Mesendoderm (in vitro differentiated cells): ENCODE data around the gene PHC1.

Experiments used
- DNase-seq: peaks from one replicate; pipeline ENCODE4 v3.0.0; 2013
- H2AK5ac ChIP-seq: 2 replicates; pipeline ENCODE4 v1.6.1; 2013; ENCODE audit warnings: low read length, inconsistent platforms
- H2BK120ac ChIP-seq: 2 replicates; pipeline ENCODE4 v1.6.1; 2013; ENCODE audit warnings: low read depth, mild to moderate bottlenecking, low read length, moderate library complexity, mixed read lengths
- H2BK15ac ChIP-seq: replicated peaks from 2 replicates; pipeline ENCODE4 v1.6.1; 2013; ENCODE audit warnings: low read depth, mild to moderate bottlenecking, moderate library complexity
- H2BK5ac ChIP-seq: 2 replicates; pipeline ENCODE4 v1.6.1; 2013; ENCODE audit warnings: low read length, inconsistent platforms
- H3K18ac ChIP-seq: 2 replicates; pipeline ENCODE4 v1.6.1; 2013; ENCODE audit warnings: mild to moderate bottlenecking, low read length, mixed read lengths
- H3K23ac ChIP-seq: one replicate; pipeline ENCODE4 v1.6.1; 2013; ENCODE audit warnings: low read length
- H3K27ac ChIP-seq: 2 replicates; pipeline ENCODE4 v1.5.1; 2013; ENCODE audit warnings: low read depth, mild to moderate bottlenecking, inconsistent platforms, low read length, moderate library complexity
- H3K27me3 ChIP-seq: 2 replicates; pipeline ENCODE4 v1.6.1; 2013; ENCODE audit warnings: low read length, control low read depth, mild to moderate bottlenecking, inconsistent platforms; ENCODE audit not compliant: insufficient read depth, poor library complexity
- H3K36me3 ChIP-seq: 2 replicates; pipeline ENCODE4 v1.6.1; 2013; ENCODE audit warnings: low read length, inconsistent platforms; ENCODE audit not compliant: control insufficient read depth, insufficient read depth
- H3K4ac ChIP-seq: one replicate; pipeline ENCODE4 v1.6.1; 2013; ENCODE audit warnings: low read depth, mild to moderate bottlenecking, low read length, moderate library complexity
- H3K4me1 ChIP-seq: 2 replicates; pipeline ENCODE4 v1.6.1; 2013; ENCODE audit warnings: low read depth, low read length, inconsistent platforms; ENCODE audit not compliant: control insufficient read depth
- H3K4me2 ChIP-seq: 2 replicates; pipeline ENCODE4 v1.6.1; 2013; ENCODE audit warnings: low read length
- H3K4me3 ChIP-seq: 2 replicates; pipeline ENCODE4 v1.5.1; 2013; ENCODE audit warnings: mild to moderate bottlenecking, low read length
- H3K56ac ChIP-seq: one replicate; pipeline ENCODE4 v1.6.1; 2013; ENCODE audit warnings: low read length
- H3K79me1 ChIP-seq: 2 replicates; pipeline ENCODE4 v1.6.1; 2013; ENCODE audit warnings: low read length, inconsistent platforms
- H3K79me2 ChIP-seq: 2 replicates; pipeline ENCODE4 v1.6.1; 2013; ENCODE audit warnings: mild to moderate bottlenecking, low read length; ENCODE audit not compliant: control insufficient read depth, insufficient read depth
- H3K9ac ChIP-seq: 2 replicates; pipeline ENCODE4 v1.6.1; 2013; ENCODE audit warnings: low read length, inconsistent platforms
- H4K5ac ChIP-seq: one replicate; pipeline ENCODE4 v1.6.1; 2013; ENCODE audit warnings: low read length
- H4K8ac ChIP-seq: one replicate; pipeline ENCODE4 v1.6.1; 2013; ENCODE audit warnings: low read depth, mild to moderate bottlenecking, control low read depth, low read length, moderate library complexity
- WGBS: extraction: QIAGEN DNeasy Blood & Tissue Kit; methylation state at CpG from one replicate; pipeline ENCODE4 v1.1.7; 2013; ENCODE audit warnings: low lambda C conversion rate, missing lambda C conversion rate; ENCODE audit not compliant: insufficient coverage; ENCODE audit errors: extremely low coverage; 5-methylcytosine and 5-hydroxymethylcytosine counted together

The PHC1 gene

DNA sequence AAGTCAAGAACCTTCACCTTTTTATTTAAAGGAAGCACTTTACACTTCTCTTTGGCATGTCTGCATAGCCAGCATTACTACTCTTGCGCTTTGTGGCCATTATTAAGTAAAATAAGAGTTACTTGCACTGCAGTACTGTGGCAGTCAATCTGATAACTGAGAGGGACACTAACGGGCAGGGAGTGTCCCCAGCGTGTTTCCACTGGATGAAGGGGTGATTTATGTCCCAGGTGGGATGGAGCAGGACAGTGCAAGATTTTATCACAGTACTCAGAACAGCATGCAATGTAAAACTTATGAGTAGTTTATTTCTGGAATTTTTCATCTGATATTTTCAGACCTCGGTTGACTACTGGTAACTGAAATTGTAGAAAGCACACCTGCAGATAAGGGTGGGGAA is 43.3 kb downstream of the PHC1 start:
- Histone ChIP-seq H3K18ac (no peak overlapping the region), H3K9ac (no peak overlapping the region), H3K79me2 (no peaks in the 10 kb centered on the region), H3K36me3 (no peaks in the 10 kb centered on the region), H4K5ac (no peak overlapping the region), H3K56ac (no peak overlapping the region), H3K27me3 (no peaks in the 10 kb centered on the region), H3K4me3 (no peak overlapping the region), H3K79me1 (no peaks in the 10 kb centered on the region), H3K4me1 (no peaks in the 10 kb centered on the region), H2BK5ac (no peak overlapping the region), H4K8ac (no peak overlapping the region), H2BK120ac (no peak overlapping the region), H2AK5ac (no peak overlapping the region), H3K27ac (no peak overlapping the region), H3K4ac (no peak overlapping the region), H3K4me2 (no peak overlapping the region), H3K23ac (no peak overlapping the region), H2BK15ac (no peak overlapping the region)
- no peak for DNase-seq
- no CpG with 5 or more reads among the region's 4 CpGs for WGBS

DNA sequence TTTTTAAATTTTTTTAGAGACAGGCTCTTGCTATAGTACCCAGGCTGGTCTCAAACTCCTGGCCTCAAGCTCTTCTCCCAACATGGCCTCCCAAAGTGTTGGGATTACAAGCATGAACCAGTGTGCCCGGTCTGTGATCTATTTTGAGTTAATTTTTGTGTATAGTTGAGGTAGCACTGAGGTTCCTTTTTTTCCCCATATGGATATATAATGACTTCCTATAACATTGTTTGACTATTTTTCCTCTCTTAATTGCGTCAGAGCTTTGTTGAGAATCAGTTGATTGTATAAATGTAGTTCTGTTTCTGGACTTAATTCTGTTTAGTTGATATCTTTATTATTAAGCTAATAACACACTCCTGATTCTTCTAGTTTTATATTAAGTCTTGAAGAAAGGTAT is 43.8 kb downstream of the PHC1 start:
- Histone ChIP-seq H2BK5ac (no peak overlapping the region), H3K56ac (no peak overlapping the region), H3K4ac (no peak overlapping the region), H3K79me1 (no peaks in the 10 kb centered on the region), H4K5ac (no peak overlapping the region), H3K23ac (no peak overlapping the region), H3K4me3 (no peak overlapping the region), H3K9ac (no peak overlapping the region), H3K27ac (no peak overlapping the region), H3K27me3 (no peaks in the 10 kb centered on the region), H3K4me1 (no peaks in the 10 kb centered on the region), H3K4me2 (no peak overlapping the region), H3K18ac (no peak overlapping the region), H3K36me3 (no peaks in the 10 kb centered on the region), H2AK5ac (no peak overlapping the region), H4K8ac (no peak overlapping the region), H2BK15ac (no peak overlapping the region), H3K79me2 (no peaks in the 10 kb centered on the region), H2BK120ac (no peak overlapping the region)
- no peak for DNase-seq
- no CpG with 5 or more reads among the region's 2 CpGs for WGBS

DNA sequence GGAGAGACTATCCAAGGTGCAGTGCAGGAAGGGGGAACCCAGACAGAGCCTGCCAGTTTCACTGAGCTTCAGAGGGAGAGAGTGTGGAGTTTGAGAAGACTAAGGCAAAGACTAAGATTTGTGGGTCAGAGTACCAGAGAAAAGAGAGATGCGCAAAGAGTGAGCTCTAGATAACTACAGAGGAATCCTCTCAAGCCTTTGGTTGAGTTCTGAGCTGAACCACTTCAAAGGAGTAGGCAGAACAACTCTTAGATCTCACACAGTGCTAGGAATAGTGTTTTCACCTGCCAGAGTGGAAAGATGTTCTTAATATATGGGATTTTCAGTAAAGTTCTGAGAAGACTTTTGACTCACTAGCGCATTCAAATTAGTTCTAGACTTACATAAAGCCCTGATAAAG is 45.9 kb downstream of the PHC1 start:
- Histone ChIP-seq H3K18ac (no peak overlapping the region), H2BK15ac (no peak overlapping the region), H3K79me1 (no peaks in the 10 kb centered on the region), H3K9ac (no peak overlapping the region), H3K4ac (no peak overlapping the region), H3K36me3 (no peaks in the 10 kb centered on the region), H2BK5ac (no peak overlapping the region), H3K56ac (no peak overlapping the region), H3K27ac (no peak overlapping the region), H3K4me2 (no peak overlapping the region), H4K5ac (no peak overlapping the region), H3K27me3 (no peaks in the 10 kb centered on the region), H3K23ac (no peak overlapping the region), H3K4me1 (no peaks in the 10 kb centered on the region), H4K8ac (no peak overlapping the region), H3K4me3 (no peak overlapping the region), H2AK5ac (no peak overlapping the region), H3K79me2 (no peaks in the 10 kb centered on the region), H2BK120ac (no peak overlapping the region)
- WGBS = no CpG with 5 or more reads among the region's 2 CpGs
- no peak for DNase-seq

GRCh38 chr12:8968761-8969160 is 54.5 kb downstream of the PHC1 start:
- Histone ChIP-seq H3K79me2 (no peaks in the 10 kb centered on the region), H3K4me3 (no peak overlapping the region), H2BK120ac (no peak overlapping the region), H3K23ac (no peak overlapping the region), H3K27ac (no peak overlapping the region), H2BK5ac (no peak overlapping the region), H3K9ac (no peak overlapping the region), H3K18ac (no peak overlapping the region), H3K4me2 (no peak overlapping the region), H4K5ac (no peak overlapping the region), H3K56ac (no peak overlapping the region), H3K36me3 (no peaks in the 10 kb centered on the region), H3K79me1 (no peaks in the 10 kb centered on the region), H2BK15ac (no peak overlapping the region), H3K4ac (no peak overlapping the region), H3K27me3 (no peaks in the 10 kb centered on the region), H3K4me1 (no peaks in the 10 kb centered on the region), H4K8ac (no peak overlapping the region), H2AK5ac (no peak overlapping the region)
- DNase-seq = no peak

DNA sequence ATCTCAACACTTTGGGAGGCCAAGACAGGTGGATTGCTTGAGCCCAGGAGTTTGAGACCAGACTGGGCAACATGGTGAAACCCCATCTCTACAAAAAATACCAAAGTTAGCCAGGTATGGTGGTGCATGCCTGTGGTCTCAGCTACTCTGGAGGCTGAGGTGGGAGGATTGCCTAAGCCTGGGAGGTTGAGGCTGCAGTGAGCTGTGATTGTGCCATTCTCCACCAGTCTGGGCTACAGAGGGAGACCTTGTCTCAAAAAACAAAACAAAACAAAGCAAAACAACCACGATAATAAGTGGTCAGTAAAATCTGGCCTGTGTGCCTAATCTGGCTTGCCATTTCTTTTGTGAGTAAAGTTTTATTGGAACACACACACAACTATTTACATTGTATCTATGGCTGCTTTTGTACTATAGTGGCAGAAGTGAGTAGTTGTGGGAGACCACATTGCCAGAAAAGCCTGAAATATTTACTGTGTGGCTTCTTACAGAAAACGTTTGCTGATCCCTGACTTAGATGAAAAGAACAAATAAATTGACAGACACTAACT is 55.6 kb downstream of the PHC1 start:
- Histone ChIP-seq H3K4me3 (no peak overlapping the region), H2BK15ac (no peak overlapping the region), H3K79me1 (no peaks in the 10 kb centered on the region), H3K79me2 (no peaks in the 10 kb centered on the region), H3K23ac (no peak overlapping the region), H2BK5ac (no peak overlapping the region), H2BK120ac (no peak overlapping the region), H3K9ac (no peak overlapping the region), H3K56ac (no peak overlapping the region), H4K5ac (no peak overlapping the region), H3K18ac (no peak overlapping the region), H4K8ac (no peak overlapping the region), H3K4me2 (no peak overlapping the region), H3K4me1 (no peaks in the 10 kb centered on the region), H3K36me3 (no peaks in the 10 kb centered on the region), H3K27ac (no peak overlapping the region), H3K27me3 (no peaks in the 10 kb centered on the region), H2AK5ac (no peak overlapping the region), H3K4ac (no peak overlapping the region)
- no peak for DNase-seq
- no CpG with 5 or more reads among the region's 2 CpGs for WGBS

GRCh38 chr12:8970432-8970831 is 56.1 kb downstream of the PHC1 start:
- Histone ChIP-seq H3K79me1 (no peaks in the 10 kb centered on the region), H3K36me3 (no peaks in the 10 kb centered on the region), H3K23ac (no peak overlapping the region), H3K27ac (no peak overlapping the region), H3K27me3 (no peaks in the 10 kb centered on the region), H3K9ac (no peak overlapping the region), H3K4me2 (no peak overlapping the region), H4K5ac (no peak overlapping the region), H3K79me2 (no peaks in the 10 kb centered on the region), H3K4ac (no peak overlapping the region), H2AK5ac (no peak overlapping the region), H3K18ac (no peak overlapping the region), H2BK120ac (no peak overlapping the region), H2BK15ac (no peak overlapping the region), H3K4me1 (no peaks in the 10 kb centered on the region), H2BK5ac (no peak overlapping the region), H4K8ac (no peak overlapping the region), H3K4me3 (no peak overlapping the region), H3K56ac (no peak overlapping the region)
- WGBS = 100% methylated on average over 1 of the region's 1 CpG
- no peak for DNase-seq
